Fibroblast of lung (primary cell): ENCODE measurements around the gene IL17REL. TPM values are rescaled to one million over a fixed set of nuclear protein-coding genes. Genes with fewer than 3 reads are reported as not detected.

ENCODE experiments used
- DNase-seq, 2 donors: peaks; one replicate each; pipeline versions ENCODE4 v3.0.0 to v3.0.0-alpha.2; 2010; ENCODE audit warnings: low read depth in 2 of 2
- H2AFZ ChIP-seq: 2 replicates; pipeline ENCODE4 v1.5.1; 2012; ENCODE audit warnings: low read length, control low read depth, inconsistent platforms
- H3K27ac ChIP-seq: 2 replicates; pipeline ENCODE4 v1.5.1; 2011; ENCODE audit warnings: low read length, control low read depth; ENCODE audit not compliant: insufficient read depth
- H3K27me3 ChIP-seq: 2 replicates; pipeline ENCODE4 v1.5.1; 2011; ENCODE audit warnings: mild to moderate bottlenecking, low read length; ENCODE audit not compliant: control insufficient read depth, insufficient read depth
- H3K36me3 ChIP-seq: 2 replicates; pipeline ENCODE4 v1.5.1; 2011; ENCODE audit warnings: low read length; ENCODE audit not compliant: control insufficient read depth, insufficient read depth
- H3K4me1 ChIP-seq: 2 replicates; pipeline ENCODE4 v1.5.1; 2011; ENCODE audit warnings: low read length; ENCODE audit not compliant: control insufficient read depth, insufficient read depth; ENCODE audit errors: extremely low read depth
- H3K4me2 ChIP-seq: 2 replicates; pipeline ENCODE4 v1.5.1; 2011; ENCODE audit warnings: low read length, control low read depth; ENCODE audit not compliant: insufficient read depth; ENCODE audit errors: extremely low read depth
- H3K4me3 ChIP-seq, 4 experiments: fragments of 200-600 bp in 1 of 4; sonication (generic) in 1 of 4; replicated peaks in 1 of 4; 2 replicates each; pipeline ENCODE4 v1.5.1; 2011 to 2016; ENCODE audit warnings: low read length in 4 of 4, low read depth in 3 of 4, mild to moderate bottlenecking in 3 of 4, control low read depth in 2 of 4, inconsistent platforms in 1 of 4, mixed read lengths in 1 of 4; ENCODE audit not compliant: insufficient read depth in 1 of 4; ENCODE audit errors: control extremely low read depth in 1 of 4
- H3K79me2 ChIP-seq: 2 replicates; pipeline ENCODE4 v1.5.1; 2012; ENCODE audit warnings: mild to moderate bottlenecking, low read length, inconsistent platforms; ENCODE audit not compliant: control insufficient read depth, insufficient read depth
- H3K9ac ChIP-seq: 2 replicates; pipeline ENCODE4 v1.5.1; 2011; ENCODE audit warnings: mild to moderate bottlenecking, low read length, control low read depth; ENCODE audit not compliant: insufficient read depth
- H3K9me3 ChIP-seq: 2 replicates; pipeline ENCODE4 v1.5.1; 2012; ENCODE audit warnings: low read depth, low read length; ENCODE audit not compliant: control insufficient read depth, insufficient read depth
- H4K20me1 ChIP-seq: 2 replicates; pipeline ENCODE4 v1.5.1; 2011; ENCODE audit warnings: low read length; ENCODE audit not compliant: control insufficient read depth, insufficient read depth; ENCODE audit errors: extremely low read depth
- EZH2 ChIP-seq: IDR thresholded peaks from 2 replicates; pipeline ENCODE4 v1.5.1; 2012; ENCODE audit warnings: low read length, control low read depth, mild to moderate bottlenecking; ENCODE audit errors: missing control alignments
- polyA plus RNA-seq, 2 donors: library from polyadenylated mRNA; depleted of rRNA in 1 of 2; stranded (reverse) in 1 of 2; unstranded in 1 of 2; fragments of >200 nt; gene quantifications; 2 replicates each; pipeline ENCODE4 v1.2.1, GENCODE V29; 2011 to 2012; ENCODE audit warnings: missing spikeins in 1 of 2
- total RNA-seq: library from RNA; depleted of rRNA; stranded (reverse); fragments of >200 nt; gene quantifications from 2 replicates; pipeline ENCODE4 v1.2.1, GENCODE V29; 2014
- TF ChIP-seq, protein P1 (sequence below), 2 donors: IDR thresholded peaks in 1 of 2; conservative IDR thresholded peaks in 1 of 2; 1 replicate in 1 of 2; 2 replicates in 1 of 2; pipeline ENCODE4 v1.5.1; 2011 to 2012; ENCODE audit warnings: low read length in 2 of 2, control low read depth in 1 of 2, inconsistent platforms in 1 of 2, low read depth in 1 of 2, mild to moderate bottlenecking in 1 of 2

The IL17REL gene
- total and polyA plus RNA-seq, 2 donors (not counting 1 experiment from before 2014, with no cell fraction given): under 0.01 TPM; not detected in 1

DNA sequence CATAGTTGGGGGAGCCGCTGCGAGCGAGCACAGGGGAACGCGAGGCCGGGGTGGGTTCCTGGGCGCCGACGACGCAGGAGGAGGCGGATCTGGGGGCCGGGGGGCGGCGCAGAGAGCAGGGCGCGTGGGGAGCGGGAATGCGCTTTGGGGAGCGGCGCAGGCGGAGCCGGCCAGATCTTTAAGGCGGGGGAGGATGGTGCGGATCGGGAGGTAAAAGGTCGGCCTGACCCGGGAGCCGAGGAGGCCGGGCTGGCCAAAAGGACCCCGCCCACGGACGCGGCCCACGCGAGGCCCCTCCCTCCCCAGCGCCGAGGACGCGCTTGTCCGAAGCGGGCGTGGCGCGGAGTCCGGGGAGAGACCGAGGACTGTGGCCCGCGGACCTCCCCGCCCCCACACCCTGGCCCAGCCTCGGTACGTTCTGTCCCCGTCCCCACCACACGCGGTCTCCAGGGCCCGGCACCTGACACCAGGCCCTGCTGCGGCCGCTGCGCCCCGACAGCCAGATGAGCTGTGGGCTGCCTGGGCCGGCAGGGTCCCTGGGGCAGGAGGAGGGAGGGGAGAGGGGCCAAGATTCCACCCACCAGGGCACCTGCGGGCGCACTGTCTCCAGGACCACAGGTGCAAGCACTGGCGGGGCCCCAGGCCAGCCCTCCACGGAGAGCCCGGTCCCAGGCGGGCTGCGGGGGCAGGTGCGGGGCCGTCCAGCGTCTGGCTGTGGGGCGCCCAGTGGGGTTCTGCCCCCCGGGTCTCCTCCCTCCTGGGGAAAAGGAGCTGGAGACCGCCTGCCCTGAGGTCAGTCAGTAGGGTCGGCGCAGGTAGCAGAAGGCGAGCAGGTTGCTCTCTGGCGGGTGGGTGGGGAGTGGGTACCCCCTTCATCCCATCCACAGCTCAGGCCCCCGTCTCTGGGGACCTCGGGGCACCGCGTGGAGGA, 41.1 kb downstream of the IL17REL start:
- Histone ChIP-seq H3K79me2 (no peaks in the 10 kb centered on the region), H3K4me3 (peak overlapping the region; percentile 12 to 64 (median 44)), H3K4me1 (peaks cover 24% of the 10 kb centered on the region), H3K9me3 (no peaks in the 10 kb centered on the region), H3K27me3 (no peaks in the 10 kb centered on the region), H3K27ac (peak overlapping the region; percentile 91), H3K9ac (peak overlapping the region; percentile 72), H3K4me2 (peak overlapping the region; percentile 90), H2AFZ (no peak overlapping the region), H3K36me3 (no peaks in the 10 kb centered on the region), H4K20me1 (no peaks in the 10 kb centered on the region)
- peak; percentile 24 to 72 for DNase-seq
- no peak for TF ChIP-seq EZH2
- TF ChIP-seq, protein P1, sequence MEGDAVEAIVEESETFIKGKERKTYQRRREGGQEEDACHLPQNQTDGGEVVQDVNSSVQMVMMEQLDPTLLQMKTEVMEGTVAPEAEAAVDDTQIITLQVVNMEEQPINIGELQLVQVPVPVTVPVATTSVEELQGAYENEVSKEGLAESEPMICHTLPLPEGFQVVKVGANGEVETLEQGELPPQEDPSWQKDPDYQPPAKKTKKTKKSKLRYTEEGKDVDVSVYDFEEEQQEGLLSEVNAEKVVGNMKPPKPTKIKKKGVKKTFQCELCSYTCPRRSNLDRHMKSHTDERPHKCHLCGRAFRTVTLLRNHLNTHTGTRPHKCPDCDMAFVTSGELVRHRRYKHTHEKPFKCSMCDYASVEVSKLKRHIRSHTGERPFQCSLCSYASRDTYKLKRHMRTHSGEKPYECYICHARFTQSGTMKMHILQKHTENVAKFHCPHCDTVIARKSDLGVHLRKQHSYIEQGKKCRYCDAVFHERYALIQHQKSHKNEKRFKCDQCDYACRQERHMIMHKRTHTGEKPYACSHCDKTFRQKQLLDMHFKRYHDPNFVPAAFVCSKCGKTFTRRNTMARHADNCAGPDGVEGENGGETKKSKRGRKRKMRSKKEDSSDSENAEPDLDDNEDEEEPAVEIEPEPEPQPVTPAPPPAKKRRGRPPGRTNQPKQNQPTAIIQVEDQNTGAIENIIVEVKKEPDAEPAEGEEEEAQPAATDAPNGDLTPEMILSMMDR (conservative IDR thresholded peaks at IDR 0.05 in 1 of 2, IDR thresholded peaks at IDR 0.05 in 1 of 2; ENCODE audit: low read depth in 1 of 2, low read length in 2 of 2): no peak

- Histone ChIP-seq H3K4me3 (peak overlapping the region in 3 of 4 experiments; percentile 10 to 64 (median 48)), H2AFZ (no peak overlapping the region)
Observed at GRCh38 chr22:49970528-49971231, 41.9 kb downstream of the IL17REL start.

More at GRCh38 chr22:49970528-49971231, 41.9 kb downstream of the IL17REL start:
- no peak for TF ChIP-seq EZH2
- TF ChIP-seq, protein P1 (conservative IDR thresholded peaks at IDR 0.05 in 1 of 2, IDR thresholded peaks at IDR 0.05 in 1 of 2; ENCODE audit: low read depth in 1 of 2, low read length in 2 of 2): no peak
- H3K9me3 ChIP-seq: no peaks in the 10 kb centered on the region
- H3K4me1 ChIP-seq: peaks cover 26% of the 10 kb centered on the region
- peak; percentile 94 to 95 for DNase-seq
- no peaks in the 10 kb centered on the region for H3K27me3 ChIP-seq
- no peaks in the 10 kb centered on the region for H3K36me3 ChIP-seq
- peak overlapping the region; percentile 91 for H3K27ac ChIP-seq
- no peaks in the 10 kb centered on the region for H4K20me1 ChIP-seq
- no peaks in the 10 kb centered on the region for H3K79me2 ChIP-seq
- H3K4me2 ChIP-seq: peak overlapping the region; percentile 90
- peak overlapping the region; percentile 72 for H3K9ac ChIP-seq
